Activated T-cell treated with anti-CD3 and anti-CD28 coated beads for 4 hours (primary cell): Measurements from ENCODE around the gene RPL15.
"Not testable (repeated sequence)": the region's sequence is repeated elsewhere in the genome, so short reads cannot be mapped to it uniquely, and the experiment has no call there.

ENCODE experiments used
- DNase-seq: peaks from one replicate; pipeline ENCODE4 v3.0.0-alpha.2; 2020

RPL15 gene

GRCh38 chr3:23916886-23917678 lies at the start of gene RPL15, which contains the start of gene NKIRAS1:
TSS of gene RPL15 (plus strand) at chr3:23917132. CDS start at chr3:23917860, 728 bp downstream.
TSS of gene NKIRAS1 (minus strand) at chr3:23916990. CDS start at chr3:23910904, 6,086 bp downstream.
- peak; percentile 96 for DNase-seq

DNA sequence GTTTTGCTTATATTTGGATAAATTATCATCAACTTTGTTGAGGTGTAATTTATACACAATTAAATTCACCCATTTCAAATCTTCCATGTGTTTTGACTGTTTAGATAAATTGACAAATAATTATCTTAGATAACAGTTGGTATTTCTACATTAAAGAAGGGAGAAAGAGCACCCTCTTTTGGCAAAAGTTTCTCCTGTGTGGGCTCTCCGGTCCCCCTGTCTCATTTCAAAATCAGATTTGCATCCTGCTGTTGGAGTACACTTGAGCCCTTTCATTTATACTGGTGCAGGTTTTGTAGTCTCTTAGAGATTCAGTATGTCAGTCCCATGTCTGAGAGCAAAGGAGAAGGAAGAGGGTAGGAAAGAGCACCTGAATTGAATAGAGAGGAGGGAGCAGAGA lies 49.5 kb upstream of the RPL15 start:
- DNase-seq: no peak

DNA sequence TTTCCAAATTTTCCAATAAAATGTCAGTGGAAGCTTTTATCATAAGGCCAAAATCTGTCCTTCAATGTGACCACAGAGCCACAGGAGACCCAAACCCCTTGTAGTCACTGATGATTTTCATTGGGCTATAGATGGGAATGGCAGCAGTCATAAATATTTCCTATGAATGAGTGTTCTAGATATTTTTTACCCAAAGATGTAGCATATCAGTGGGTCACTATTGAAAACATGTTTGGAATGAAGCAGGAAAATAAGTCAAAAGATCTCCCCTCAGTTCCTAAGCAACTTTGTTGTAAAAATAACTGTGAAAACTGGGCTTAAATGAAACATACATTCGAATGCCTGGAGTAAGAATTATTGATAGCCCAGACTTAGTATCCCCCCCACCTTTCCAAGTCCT lies 49.1 kb upstream of the RPL15 start:
- no peak for DNase-seq

DNA sequence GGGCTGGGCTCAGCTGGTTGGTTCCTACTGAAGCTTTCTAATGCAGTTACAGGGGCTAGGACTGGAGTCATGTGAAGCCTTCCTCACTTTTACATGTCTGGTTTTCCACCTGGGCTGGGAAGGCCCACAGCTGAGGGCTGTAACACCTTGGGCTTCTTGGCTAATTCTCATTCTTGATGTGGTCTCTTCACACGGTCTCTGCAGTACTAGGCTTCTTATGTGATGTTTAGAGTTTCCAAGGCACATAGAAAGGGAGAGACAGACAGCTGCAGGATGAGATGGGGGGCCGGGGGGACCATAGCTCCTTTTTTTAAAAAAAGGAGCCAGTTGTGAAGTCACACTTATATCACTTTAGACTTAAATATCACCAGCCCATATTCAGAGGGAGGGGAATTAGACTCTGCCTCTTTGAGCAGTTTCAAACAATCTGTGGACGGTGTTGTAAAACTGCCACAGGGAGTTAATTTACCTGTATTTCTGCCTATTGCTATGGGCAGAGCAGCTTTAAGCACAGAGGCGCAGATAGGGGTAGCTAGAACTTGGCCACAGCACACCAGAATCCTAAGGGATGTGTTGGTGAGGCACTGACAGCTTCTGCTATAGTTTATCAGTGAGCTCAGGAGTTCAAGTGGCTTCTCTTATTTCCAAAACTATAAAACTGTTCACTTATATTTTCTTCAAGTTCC lies 46.8 kb upstream of the RPL15 start:
- no peak for DNase-seq

DNA sequence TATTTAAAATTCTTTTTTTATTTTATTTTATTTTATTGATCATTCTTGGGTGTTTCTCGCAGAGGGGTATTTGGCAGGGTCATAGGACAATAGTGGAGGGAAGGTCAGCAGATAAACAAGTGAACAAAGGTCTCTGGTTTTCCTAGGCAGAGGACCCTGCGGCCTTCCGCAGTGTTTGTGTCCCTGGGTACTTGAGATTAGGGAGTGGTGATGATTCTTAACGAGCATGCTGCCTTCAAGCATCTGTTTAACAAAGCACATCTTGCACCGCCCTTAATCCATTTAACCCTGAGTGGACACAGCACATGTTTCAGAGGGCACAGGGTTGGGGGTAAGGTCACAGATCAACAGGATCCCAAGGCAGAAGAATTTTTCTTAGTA lies 46.3 kb upstream of the RPL15 start:
- not testable (repeated sequence) for DNase-seq

DNA sequence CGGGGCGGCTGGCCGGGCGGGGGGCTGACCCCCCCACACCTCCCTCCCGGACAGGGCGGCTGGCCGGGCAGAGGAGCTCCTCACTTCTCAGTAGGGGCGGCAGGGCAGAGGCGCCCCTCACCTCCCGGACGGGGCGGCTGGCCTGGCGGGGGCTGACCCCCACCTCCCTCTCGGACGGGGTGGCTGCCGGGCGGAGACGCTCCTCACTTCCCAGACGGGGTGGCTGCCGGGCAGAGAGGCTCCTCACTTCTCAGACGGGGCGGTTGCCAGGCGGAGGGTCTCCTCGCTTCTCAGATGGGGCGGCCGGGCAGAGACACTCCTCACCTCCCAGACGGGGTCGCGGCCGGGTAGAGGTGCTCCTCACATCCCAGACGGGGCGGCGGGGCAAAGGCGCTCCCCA lies 45.6 kb upstream of the RPL15 start:
- DNase-seq: not testable (repeated sequence)

- DNase-seq: no peak
Measured at GRCh38 chr3:23872330-23872729, 44.6 kb upstream of the RPL15 start.

- DNase-seq: no peak
Measured at GRCh38 chr3:23873941-23874340, 43.0 kb upstream of the RPL15 start.

GRCh38 chr3:23874359-23875112 lies 42.4 kb upstream of the RPL15 start:
- no peak for DNase-seq

GRCh38 chr3:23875113-23875725 lies 41.7 kb upstream of the RPL15 start:
- no peak for DNase-seq

- no peak for DNase-seq
Measured at GRCh38 chr3:23876923-23877322, 40.0 kb upstream of the RPL15 start.

- DNase-seq: no peak
Measured at GRCh38 chr3:23877329-23877980, 39.5 kb upstream of the RPL15 start.

GRCh38 chr3:23879485-23879884 lies 37.4 kb upstream of the RPL15 start:
- no peak for DNase-seq

- no peak for DNase-seq
Measured at GRCh38 chr3:23880703-23881339, 36.1 kb upstream of the RPL15 start.

GRCh38 chr3:23881993-23882392 lies 34.9 kb upstream of the RPL15 start:
- DNase-seq: not testable (repeated sequence)

- DNase-seq: no peak
Measured at GRCh38 chr3:23882487-23882918, 34.4 kb upstream of the RPL15 start.

- DNase-seq: no peak
Measured at GRCh38 chr3:23884481-23884880, 32.5 kb upstream of the RPL15 start.

- no peak for DNase-seq
Measured at GRCh38 chr3:23885210-23885609, 31.7 kb upstream of the RPL15 start.

DNA sequence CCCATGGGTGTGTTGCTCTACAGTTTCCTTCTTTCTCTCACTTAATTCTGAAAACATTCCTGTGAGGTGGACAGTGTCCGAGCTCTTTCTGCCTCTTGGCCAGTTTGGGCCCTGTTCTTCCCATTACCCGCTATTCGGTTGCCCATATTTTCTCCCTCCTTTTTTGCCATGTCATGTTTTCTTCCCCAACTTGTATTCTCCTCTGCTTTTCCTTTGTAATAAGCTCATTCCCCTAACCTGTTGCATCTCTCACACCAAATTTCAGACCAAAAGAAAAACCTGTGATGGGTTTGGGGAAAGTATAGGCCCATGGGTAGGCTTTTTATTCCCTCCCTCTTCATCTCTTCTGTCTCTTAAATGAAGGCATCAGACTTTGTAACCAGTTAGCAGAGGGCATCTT lies 30.6 kb upstream of the RPL15 start:
- DNase-seq: no peak

- no peak for DNase-seq
Measured at GRCh38 chr3:23888617-23889228, 28.2 kb upstream of the RPL15 start.

- DNase-seq: no peak
Measured at GRCh38 chr3:23889386-23889785, 27.5 kb upstream of the RPL15 start.

DNA sequence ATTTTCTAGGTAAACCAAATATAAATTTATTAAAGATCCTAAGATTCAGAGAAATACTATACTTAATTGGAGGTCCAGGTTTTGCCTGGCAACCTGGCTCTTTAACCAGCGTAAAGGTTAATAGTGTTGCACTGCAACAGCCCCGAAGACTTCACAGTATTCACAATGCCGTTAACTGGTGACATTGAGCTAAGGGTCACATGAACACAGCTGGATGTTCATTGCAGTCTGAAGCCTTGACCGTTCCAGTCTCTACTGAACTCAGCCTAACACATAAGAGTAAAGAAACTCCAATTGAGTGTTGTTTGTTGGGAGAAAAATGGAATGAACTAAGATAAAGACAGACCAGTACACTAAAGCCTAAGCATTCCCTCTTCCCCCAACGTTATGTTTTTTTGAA lies 27.0 kb upstream of the RPL15 start:
- DNase-seq: no peak
